ENCODE results near the gene LRRC10B. TPM values are rescaled to one million over a fixed set of nuclear protein-coding genes. Genes with fewer than 3 reads are reported as not detected.

Gene LRRC10B
- total and polyA plus RNA-seq, 4 donors: 9.2 to 29.3 (median 11.5) TPM

DNA sequence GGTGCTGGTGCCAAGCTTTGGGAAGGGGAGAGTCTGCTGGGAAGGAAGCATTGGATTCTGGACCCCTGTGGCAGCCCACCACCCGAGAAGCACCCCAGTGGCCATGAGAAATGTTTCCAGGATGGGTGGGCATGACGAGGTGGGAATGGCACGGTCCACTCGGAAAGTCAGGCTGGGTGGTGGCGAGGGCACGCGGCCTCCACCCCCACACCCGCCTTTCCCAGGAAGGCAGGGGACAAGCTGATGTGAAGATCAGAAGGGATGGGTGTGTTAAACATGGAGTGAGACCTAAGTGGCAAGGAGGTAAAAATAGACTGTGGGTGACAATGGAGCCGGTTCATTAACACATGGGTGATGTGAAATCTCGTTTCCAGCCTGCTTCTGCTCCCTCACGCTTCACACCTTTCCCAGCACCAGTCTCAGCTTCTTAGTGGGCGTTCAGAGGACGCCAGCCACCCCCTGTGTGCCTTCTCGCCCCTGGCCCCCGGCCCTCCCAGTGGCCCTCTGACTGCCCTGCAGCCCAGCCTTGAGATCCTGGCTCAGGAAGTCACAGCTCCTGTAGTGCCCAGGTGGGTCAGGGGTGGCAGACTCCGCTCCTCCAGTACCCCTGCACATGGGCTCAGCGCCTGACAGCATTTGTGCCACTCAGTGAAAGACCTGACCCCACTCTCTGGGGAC, 27.6 kb downstream of the LRRC10B start:
- Histone ChIP-seq H3K27me3 (ENCODE audit: control insufficient read depth in 3 of 3, insufficient read depth in 3 of 3, low read length in 2 of 3) (no peaks in the 10 kb centered on the region), H3K4me1 (ENCODE audit: control insufficient read depth in 5 of 5, insufficient read depth in 5 of 5, low read length in 5 of 5) (peaks cover 0 to 54% (median 12%) of the 10 kb centered on the region in 5 donors), H3K9me3 (ENCODE audit: control insufficient read depth in 4 of 4, insufficient read depth in 3 of 4, low read length in 3 of 4) (no peaks in the 10 kb centered on the region), H3K27ac (ENCODE audit: low read depth in 1 of 2, low read length in 1 of 2) (no peak overlapping the region), H3K4me3 (no peak overlapping the region), H3K36me3 (ENCODE audit: control insufficient read depth in 4 of 4, insufficient read depth in 4 of 4, low read length in 4 of 4) (no peaks in the 10 kb centered on the region), H3K9ac (ENCODE audit: insufficient read depth in 1 of 2, low read length in 2 of 2) (no peak overlapping the region)
- 83 to 86% methylated on average over 17 of the region's 17 CpGs for WGBS, 2 donors
- no peak for ATAC-seq (ENCODE audit: insufficient read depth, low FRiP score)
- TF ChIP-seq CTCF (IDR thresholded peaks at IDR 0.05; ENCODE audit: control extremely low read depth, extremely low read depth): no peak
- DNase-seq: no peak

DNA sequence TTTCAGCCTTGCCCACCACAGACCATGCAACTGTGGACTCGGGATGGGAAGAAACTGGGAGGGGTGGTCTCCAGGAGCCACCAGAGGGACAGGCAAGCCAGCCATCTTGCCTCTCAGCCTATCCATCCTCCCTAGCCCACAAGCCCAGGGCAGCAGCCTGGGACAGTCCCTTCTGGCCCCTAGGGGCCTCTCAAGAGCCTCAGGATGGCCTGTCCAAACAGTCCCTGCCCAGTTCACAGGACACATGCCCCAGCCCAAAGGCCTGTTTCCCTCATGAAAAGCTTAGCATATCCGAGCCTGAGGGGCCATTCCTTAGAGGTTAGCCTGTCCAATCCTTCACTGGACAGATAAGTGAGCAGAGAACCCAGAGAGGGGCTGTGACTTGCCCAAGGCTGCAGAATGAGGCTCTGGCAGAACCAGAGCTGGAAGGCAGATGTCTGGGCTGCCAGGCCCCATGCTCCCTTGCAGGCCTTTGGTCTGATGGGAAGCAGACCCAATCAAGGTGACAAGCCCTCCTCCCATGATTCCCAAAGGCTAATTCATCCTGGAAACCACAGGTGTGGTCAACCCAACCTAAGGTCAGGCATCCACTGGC, 28.2 kb downstream of the LRRC10B start:
- H3K4me1 ChIP-seq (ENCODE audit: control insufficient read depth in 5 of 5, insufficient read depth in 5 of 5, low read length in 5 of 5): peaks cover 0 to 56% (median 12%) of the 10 kb centered on the region in 5 donors
- H3K9me3 ChIP-seq (ENCODE audit: control insufficient read depth in 4 of 4, insufficient read depth in 3 of 4, low read length in 3 of 4): no peaks in the 10 kb centered on the region
- peak overlapping the region in 1 of 2 donors; percentile 11 for H3K9ac ChIP-seq (ENCODE audit: insufficient read depth in 1 of 2, low read length in 2 of 2)
- no peak overlapping the region for H3K27ac ChIP-seq (ENCODE audit: low read depth in 1 of 2, low read length in 1 of 2)
- 81 to 88% methylated on average over 2 of the region's 2 CpGs for WGBS, 2 donors
- ATAC-seq (ENCODE audit: insufficient read depth, low FRiP score) (no peak), DNase-seq (no peak)
- H3K27me3 ChIP-seq (ENCODE audit: control insufficient read depth in 3 of 3, insufficient read depth in 3 of 3, low read length in 2 of 3): no peaks in the 10 kb centered on the region
- H3K36me3 ChIP-seq (ENCODE audit: control insufficient read depth in 4 of 4, insufficient read depth in 4 of 4, low read length in 4 of 4): no peaks in the 10 kb centered on the region
- no peak overlapping the region for H3K4me3 ChIP-seq
- TF ChIP-seq CTCF (IDR thresholded peaks at IDR 0.05; ENCODE audit: control extremely low read depth, extremely low read depth): no peak

DNA sequence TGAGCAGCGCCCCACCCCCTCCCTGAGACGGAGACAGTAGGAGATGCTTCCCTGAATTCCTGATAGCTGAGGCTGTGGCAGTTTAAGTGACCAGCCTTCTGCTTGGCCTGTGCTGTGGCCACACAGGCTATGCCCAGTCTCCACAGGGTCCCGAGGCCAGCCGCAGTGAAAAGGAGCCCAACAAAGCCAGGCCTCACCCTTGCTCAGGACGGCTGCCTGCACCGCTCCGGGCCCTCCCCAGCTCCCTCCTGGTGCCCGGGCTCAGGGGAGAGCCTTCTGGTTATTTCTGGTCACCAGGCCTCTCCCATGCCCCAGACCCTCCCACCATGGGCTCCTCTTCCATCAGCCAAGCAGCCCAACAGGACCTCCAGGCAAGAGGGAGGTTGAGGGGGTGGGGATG, 28.8 kb downstream of the LRRC10B start:
- no peak for TF ChIP-seq CTCF (IDR thresholded peaks at IDR 0.05; ENCODE audit: control extremely low read depth, extremely low read depth)
- Histone ChIP-seq H3K36me3 (ENCODE audit: control insufficient read depth in 4 of 4, insufficient read depth in 4 of 4, low read length in 4 of 4) (no peaks in the 10 kb centered on the region), H3K9ac (ENCODE audit: insufficient read depth in 1 of 2, low read length in 2 of 2) (no peak overlapping the region), H3K4me1 (ENCODE audit: control insufficient read depth in 5 of 5, insufficient read depth in 5 of 5, low read length in 5 of 5) (peaks cover 2 to 62% (median 11%) of the 10 kb centered on the region in 5 donors), H3K27me3 (ENCODE audit: control insufficient read depth in 3 of 3, insufficient read depth in 3 of 3, low read length in 2 of 3) (no peaks in the 10 kb centered on the region), H3K9me3 (ENCODE audit: control insufficient read depth in 4 of 4, insufficient read depth in 3 of 4, low read length in 3 of 4) (no peaks in the 10 kb centered on the region), H3K27ac (ENCODE audit: low read depth in 1 of 2, low read length in 1 of 2) (no peak overlapping the region), H3K4me3 (no peak overlapping the region)
- no peak for ATAC-seq (ENCODE audit: insufficient read depth, low FRiP score)
- WGBS, 2 donors: 93 to 96% methylated on average over 8 of the region's 8 CpGs
- DNase-seq: no peak
